GM23338 (cell line): ENCODE measurements around the gene OR2AG2.

Experiments
- CTCF ChIP-seq, 2 experiments: fragments of 200-600 bp in 1 of 2; sonication (generic) in 1 of 2; conservative IDR thresholded peaks; 2 replicates each; pipeline versions ENCODE4 v1.5.1 to v1.6.1; 2016 to 2017; ENCODE audit warnings: antibody characterized with exemption in 2 of 2, low read depth in 2 of 2, mild to moderate bottlenecking in 2 of 2, moderate library complexity in 1 of 2
- EZH2 ChIP-seq: fragments of 200-600 bp; sonication (generic); IDR thresholded peaks from one replicate; pipeline ENCODE4 v1.8.0; 2017; ENCODE audit warnings: antibody characterized with exemption, mild to moderate bottlenecking, low read depth; ENCODE audit not compliant: unreplicated experiment
- EZH2phosphoT487 ChIP-seq: fragments of 200-600 bp; sonication (generic); IDR thresholded peaks from one replicate; pipeline ENCODE4 v1.8.1; 2018; ENCODE audit warnings: antibody characterized with exemption; ENCODE audit not compliant: unreplicated experiment
- JUNB ChIP-seq: IDR thresholded peaks from one replicate; pipeline ENCODE4 v1.6.1; 2016; ENCODE audit warnings: antibody characterized with exemption; ENCODE audit not compliant: unreplicated experiment
- POLR2AphosphoS5 ChIP-seq: IDR thresholded peaks from 2 replicates; pipeline ENCODE4 v1.6.1; 2016; ENCODE audit warnings: antibody characterized with exemption, low read depth
- REST ChIP-seq: IDR thresholded peaks from one replicate; pipeline ENCODE4 v1.6.1; 2018; ENCODE audit warnings: antibody characterized with exemption; ENCODE audit not compliant: unreplicated experiment
- STAT1 ChIP-seq: IDR thresholded peaks from one replicate; pipeline ENCODE4 v1.6.1; 2016; ENCODE audit warnings: antibody characterized with exemption; ENCODE audit not compliant: unreplicated experiment

DNA sequence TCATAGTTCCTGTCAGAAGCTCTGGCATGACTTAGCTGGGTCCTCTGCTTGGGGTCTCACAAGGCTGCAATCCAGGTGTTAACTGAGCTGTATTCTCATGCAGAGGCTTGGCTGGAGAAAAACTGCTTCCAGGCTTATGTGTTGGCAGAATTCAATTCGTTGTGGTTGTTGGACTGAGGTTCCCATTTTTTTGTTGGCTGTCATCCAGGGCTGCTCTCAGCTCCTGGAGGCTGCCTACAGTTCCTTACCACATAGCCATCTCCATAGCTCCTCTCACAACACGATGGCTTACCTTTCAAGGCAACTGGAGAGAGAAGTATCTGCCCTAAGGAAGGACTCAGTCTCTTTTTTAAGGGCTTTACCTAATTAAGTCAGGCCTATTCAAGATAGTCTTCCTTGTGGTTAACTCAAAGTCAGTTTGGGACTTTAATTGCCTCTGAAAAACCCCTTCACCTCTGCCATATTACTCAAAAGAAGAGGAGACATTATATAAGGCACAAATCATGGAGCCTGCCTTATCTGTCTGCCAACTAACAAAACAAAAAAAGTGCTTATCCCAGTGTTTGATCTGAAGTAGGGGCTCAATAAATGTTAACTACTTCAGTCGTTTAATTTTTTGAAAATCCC lies 35.2 kb downstream of the OR2AG2 start:
- no peak for TF ChIP-seq CTCF (conservative IDR thresholded peaks at IDR 0.05; ENCODE audit: low read depth in 2 of 2)
- TF ChIP-seq JUNB, result no peak
- TF ChIP-seq POLR2AphosphoS5, result no peak
- TF ChIP-seq REST, result no peak
- no peak for TF ChIP-seq EZH2
- TF ChIP-seq EZH2phosphoT487, result no peak
- TF ChIP-seq STAT1, result no peak
